Lower lobe of right lung (tissue), 2 donors: ENCODE results near the gene CORO6. TPM values are rescaled to one million over a fixed set of nuclear protein-coding genes. Genes with fewer than 3 reads are reported as not detected.
A peak's percentile ranks its signal among the peaks of the same experiment; 100 is the strongest.

Source experiments
- ATAC-seq, 2 donors: fragments of 200-7000 bp; cut with Tn5 transposase; one replicate each; pipeline ENCODE4 v1.9.1; 2020 to 2022; ENCODE audit warnings: mild to moderate bottlenecking in 2 of 2, moderate library complexity in 2 of 2
- DNase-seq: peaks from one replicate; pipeline ENCODE4 v3.0.0-alpha.2; 2020
- H3K27ac ChIP-seq: fragments of 200-600 bp; one replicate; pipeline ENCODE4 v1.8.0; 2022
- H3K27me3 ChIP-seq: fragments of 200-600 bp; one replicate; pipeline ENCODE4 v1.8.0; 2022; ENCODE audit warnings: low read depth
- H3K36me3 ChIP-seq: fragments of 200-600 bp; one replicate; pipeline ENCODE4 v1.8.0; 2022; ENCODE audit warnings: mild to moderate bottlenecking
- H3K4me1 ChIP-seq: fragments of 200-600 bp; one replicate; pipeline ENCODE4 v1.8.0; 2022
- H3K4me3 ChIP-seq: fragments of 200-600 bp; one replicate; pipeline ENCODE4 v1.8.0; 2022; ENCODE audit warnings: mild to moderate bottlenecking
- H3K9me3 ChIP-seq: fragments of 200-600 bp; one replicate; pipeline ENCODE4 v1.8.0; 2022
- CTCF ChIP-seq: fragments of 200-600 bp; IDR thresholded peaks from one replicate; pipeline ENCODE4 v1.8.0; 2022; ENCODE audit warnings: antibody characterized with exemption, mild to moderate bottlenecking
- intact Hi-C: fragments of 100-400 bp; cut with DNase I; formaldehyde crosslinking; loops from one replicate; pipeline ENCODE4 v1.11.0; 2022
- total RNA-seq: library from RNA; stranded (reverse); fragmentation: NEBNext Ultra II Directional; extraction: Animal tissue kit (Norgen Biotek cat#: 25700); gene quantifications from one replicate; pipeline ENCODE4 v1.2.1, GENCODE V29; 2021
- donor health status: DM: no; HTN: yes; CAD: no; lungs with severe emphysema.

CORO6 gene
- total RNA-seq, 1 donor from 2014 or later: 6.6 TPM

DNA sequence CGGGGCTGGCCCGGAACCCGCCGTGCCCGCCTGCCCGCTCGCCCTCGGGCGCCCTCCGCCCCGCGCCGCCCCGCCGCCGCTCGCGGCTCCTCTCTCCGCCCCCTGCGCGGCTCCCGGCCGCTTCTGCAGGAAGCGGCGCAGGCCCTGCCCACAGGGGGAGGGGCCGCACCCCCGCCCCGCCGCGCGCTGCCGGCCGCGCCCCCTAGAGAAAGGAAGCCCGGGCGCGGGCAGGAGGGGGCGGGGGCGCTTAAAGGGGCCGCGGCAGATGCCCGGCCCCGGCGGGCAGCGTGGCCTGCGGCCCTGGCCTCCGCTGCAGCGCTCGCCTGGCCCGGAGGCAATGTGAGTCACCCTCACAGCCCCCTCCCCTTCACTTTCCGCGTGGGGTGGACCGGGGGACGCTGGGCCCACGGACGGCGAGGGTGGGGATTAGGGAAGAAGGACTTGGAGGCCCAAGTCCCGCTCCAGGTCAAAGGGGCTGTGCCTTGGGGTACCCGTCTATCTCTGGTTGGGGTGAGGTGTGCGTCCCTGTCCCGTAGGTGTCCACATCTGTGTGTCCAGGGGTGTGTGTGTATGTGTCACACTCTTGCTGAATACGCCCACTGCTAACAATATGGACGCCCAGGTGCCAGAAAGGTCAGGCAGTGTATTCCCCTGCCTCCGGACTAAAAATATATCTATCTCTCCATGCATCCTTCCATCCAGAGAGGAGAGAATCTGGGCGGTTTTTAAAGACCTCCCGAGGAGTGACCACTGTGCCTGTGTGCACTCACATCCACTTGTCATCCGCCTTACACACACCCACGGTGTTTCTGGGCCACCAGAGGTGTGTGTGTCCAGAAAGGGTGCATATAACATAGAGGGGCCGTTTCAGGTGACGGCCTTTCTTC lies 32.9 kb downstream of the CORO6 start, which contains the start of gene GIT1:
GIT1 (minus strand) TSS at position 125 of the 887 bp plus-strand sequence. CDS start 270 bp downstream, outside the sequence.
- TF ChIP-seq CTCF: no peak
- no peaks in the 10 kb centered on the region for H3K27me3 ChIP-seq
- DNase-seq: peak; percentile 90
- no peaks in the 10 kb centered on the region for H3K9me3 ChIP-seq
- intact Hi-C loops: no loop called here
- peak within 1 kb of the TSS; percentile 90 for H3K4me3 ChIP-seq
- H3K36me3 ChIP-seq: no peaks in the 10 kb centered on the region
- peak; percentile 88 to 89 for ATAC-seq
- H3K4me1 ChIP-seq: peaks cover 79% of the 10 kb centered on the region
- peak within 1 kb of the TSS; percentile 84 for H3K27ac ChIP-seq

GRCh38 chr17:29588562-29589411 lies 33.9 kb downstream of the CORO6 start:
- intact Hi-C loops: no loop called here
- Histone ChIP-seq H3K36me3 (no peaks in the 10 kb centered on the region), H3K27me3 (no peaks in the 10 kb centered on the region), H3K27ac (peak overlapping the region; percentile 84), H3K4me1 (peaks cover 84% of the 10 kb centered on the region), H3K9me3 (no peaks in the 10 kb centered on the region), H3K4me3 (peak overlapping the region; percentile 90)
- TF ChIP-seq CTCF: no peak
- DNase-seq: peak; percentile 67
- peak in 1 of 2 donors; percentile 0 for ATAC-seq

- Histone ChIP-seq H3K4me1 (peaks cover 86% of the 10 kb centered on the region), H3K36me3 (no peaks in the 10 kb centered on the region), H3K27ac (peak overlapping the region; percentile 84), H3K4me3 (peak overlapping the region; percentile 90), H3K27me3 (no peaks in the 10 kb centered on the region), H3K9me3 (no peaks in the 10 kb centered on the region)
- DNase-seq: no peak
- TF ChIP-seq CTCF: no peak
- intact Hi-C loops: no loop called here
- ATAC-seq: no peak
Measured at GRCh38 chr17:29588017-29588561, 34.6 kb downstream of the CORO6 start.

GRCh38 chr17:29587591-29587990 lies 35.1 kb downstream of the CORO6 start:
- TF ChIP-seq CTCF: no peak
- intact Hi-C loops: no loop called here
- H3K27me3 ChIP-seq: no peaks in the 10 kb centered on the region
- peaks cover 83% of the 10 kb centered on the region for H3K4me1 ChIP-seq
- H3K36me3 ChIP-seq: peaks cover 3% of the 10 kb centered on the region
- H3K9me3 ChIP-seq: no peaks in the 10 kb centered on the region
- DNase-seq (no peak), ATAC-seq (no peak)
- peak overlapping the region; percentile 84 for H3K27ac ChIP-seq
- H3K4me3 ChIP-seq: peak overlapping the region; percentile 90
